Measurements from ENCODE around the gene KRT71. TPM values are rescaled to one million over a fixed set of nuclear protein-coding genes. Genes with fewer than 3 reads are reported as not detected.

KRT71 gene
- total RNA-seq, 1 donor from 2014 or later, result not detected

GRCh38 chr12:52539083-52539820 is 13.7 kb downstream of the KRT71 start:
- Histone ChIP-seq H3K27me3 (no peaks in the 10 kb centered on the region), H4K20me1 (ENCODE audit: low read depth) (no peaks in the 10 kb centered on the region), H3K4me1 (no peaks in the 10 kb centered on the region), H3K9me3 (ENCODE audit: low read depth) (no peaks in the 10 kb centered on the region), H3K9ac (no peak overlapping the region), H3K4me3 (no peak overlapping the region), H2AFZ (replicated peaks) (no peak overlapping the region), H3K36me3 (no peaks in the 10 kb centered on the region), H3K4me2 (no peak overlapping the region), H3K79me2 (ENCODE audit: low read depth) (no peaks in the 10 kb centered on the region), H3F3A (ENCODE audit: low read depth) (no peaks in the 10 kb centered on the region), H3K27ac (no peak overlapping the region)
- DNase-seq (ENCODE audit: low spot score), result no peak
- Mint-ChIP-seq H3K4me3 (no peak overlapping the region), H3K36me3 (no peaks in the 10 kb centered on the region), H3K27ac (no peak overlapping the region), H3K27me3 (ENCODE audit: insufficient read depth, low read depth) (peaks cover 5% of the 10 kb centered on the region), H3K4me1 (peaks cover 5% of the 10 kb centered on the region), H3K9me3 (peaks cover 3% of the 10 kb centered on the region)
- TF ChIP-seq CTCF (IDR thresholded peaks at IDR 0.05), result no peak
- TF ChIP-seq EZH2 (IDR thresholded peaks at IDR 0.05), result no peak
- TF ChIP-seq EZH2phosphoT487 (IDR thresholded peaks at IDR 0.05), result no peak

GRCh38 chr12:52537101-52537500 is 15.8 kb downstream of the KRT71 start:
- Mint-ChIP-seq H3K36me3 (no peaks in the 10 kb centered on the region), H3K4me3 (peak overlapping the region; percentile 17), H3K27ac (no peak overlapping the region), H3K9me3 (peaks cover 3% of the 10 kb centered on the region), H3K4me1 (peaks cover 5% of the 10 kb centered on the region), H3K27me3 (ENCODE audit: insufficient read depth, low read depth) (peaks cover 8% of the 10 kb centered on the region)
- no peak overlapping the region for H3K4me2 ChIP-seq
- no peaks in the 10 kb centered on the region for H3K27me3 ChIP-seq
- no peaks in the 10 kb centered on the region for H4K20me1 ChIP-seq (ENCODE audit: low read depth)
- H2AFZ ChIP-seq (replicated peaks), result no peak overlapping the region
- H3K36me3 ChIP-seq, result no peaks in the 10 kb centered on the region
- H3K9ac ChIP-seq, result no peak overlapping the region
- no peak for DNase-seq (ENCODE audit: low spot score)
- no peaks in the 10 kb centered on the region for H3F3A ChIP-seq (ENCODE audit: low read depth)
- no peak overlapping the region for H3K27ac ChIP-seq
- no peaks in the 10 kb centered on the region for H3K9me3 ChIP-seq (ENCODE audit: low read depth)
- H3K79me2 ChIP-seq (ENCODE audit: low read depth), result no peaks in the 10 kb centered on the region
- no peaks in the 10 kb centered on the region for H3K4me1 ChIP-seq
- TF ChIP-seq EZH2 (IDR thresholded peaks at IDR 0.05) (no peak), EZH2phosphoT487 (IDR thresholded peaks at IDR 0.05) (no peak), CTCF (IDR thresholded peaks at IDR 0.05) (no peak)
- H3K4me3 ChIP-seq, result no peak overlapping the region

DNA sequence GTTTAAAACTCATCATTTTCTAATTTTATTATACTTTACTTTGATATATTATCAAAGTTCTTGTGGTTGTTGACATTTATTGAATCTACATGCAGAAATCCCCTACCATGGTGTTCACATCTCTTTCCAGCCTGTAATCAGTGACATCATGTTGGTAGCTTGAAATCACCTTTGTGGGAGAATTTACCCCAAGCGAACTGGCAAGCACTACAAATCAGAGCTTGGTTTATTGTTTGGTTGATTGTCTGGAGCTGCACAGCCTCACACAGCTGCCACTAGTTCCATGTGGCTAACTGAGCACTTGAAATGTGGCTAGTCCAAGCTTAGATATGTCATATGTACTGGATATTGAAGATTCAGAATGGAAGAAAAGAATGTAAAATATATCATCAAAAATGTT is 17.4 kb downstream of the KRT71 start:
- Histone ChIP-seq H3K27me3 (no peaks in the 10 kb centered on the region), H3K9me3 (ENCODE audit: low read depth) (no peaks in the 10 kb centered on the region), H3K36me3 (no peaks in the 10 kb centered on the region), H3K9ac (no peak overlapping the region), H3K4me1 (no peaks in the 10 kb centered on the region), H3K4me2 (no peak overlapping the region), H3K27ac (no peak overlapping the region), H3K79me2 (ENCODE audit: low read depth) (no peaks in the 10 kb centered on the region), H2AFZ (replicated peaks) (no peak overlapping the region), H3K4me3 (no peak overlapping the region), H3F3A (ENCODE audit: low read depth) (no peaks in the 10 kb centered on the region), H4K20me1 (ENCODE audit: low read depth) (no peaks in the 10 kb centered on the region)
- Mint-ChIP-seq H3K4me1 (peaks cover 7% of the 10 kb centered on the region), H3K9me3 (no peaks in the 10 kb centered on the region), H3K36me3 (no peaks in the 10 kb centered on the region), H3K4me3 (no peak overlapping the region), H3K27me3 (ENCODE audit: insufficient read depth, low read depth) (peaks cover 9% of the 10 kb centered on the region), H3K27ac (no peak overlapping the region)
- TF ChIP-seq CTCF (IDR thresholded peaks at IDR 0.05) (no peak), EZH2phosphoT487 (IDR thresholded peaks at IDR 0.05) (no peak), EZH2 (IDR thresholded peaks at IDR 0.05) (no peak)
- DNase-seq (ENCODE audit: low spot score), result no peak

Measured in neural progenitor cell (in vitro differentiated cells).